ENCODE data around the gene CHSY1.

DNA sequence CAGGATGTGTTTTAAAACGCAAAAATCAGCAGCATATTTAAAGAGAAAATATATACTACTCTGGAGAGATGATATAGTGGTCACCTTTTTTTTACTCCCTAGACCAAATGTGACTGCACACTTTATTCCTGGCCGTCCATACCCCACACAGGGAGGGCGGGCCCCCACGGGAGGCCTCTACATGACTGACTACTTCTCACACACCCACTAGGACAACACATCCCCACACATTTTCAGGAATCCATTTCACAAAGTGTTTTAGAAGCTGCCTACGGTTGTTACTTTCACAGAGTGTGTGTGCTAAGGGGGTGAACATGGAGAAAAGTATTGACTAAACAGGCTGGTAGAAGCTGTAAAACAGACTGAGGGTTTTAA lies 67.9 kb downstream of the CHSY1 start:
- TF ChIP-seq, protein P1, sequence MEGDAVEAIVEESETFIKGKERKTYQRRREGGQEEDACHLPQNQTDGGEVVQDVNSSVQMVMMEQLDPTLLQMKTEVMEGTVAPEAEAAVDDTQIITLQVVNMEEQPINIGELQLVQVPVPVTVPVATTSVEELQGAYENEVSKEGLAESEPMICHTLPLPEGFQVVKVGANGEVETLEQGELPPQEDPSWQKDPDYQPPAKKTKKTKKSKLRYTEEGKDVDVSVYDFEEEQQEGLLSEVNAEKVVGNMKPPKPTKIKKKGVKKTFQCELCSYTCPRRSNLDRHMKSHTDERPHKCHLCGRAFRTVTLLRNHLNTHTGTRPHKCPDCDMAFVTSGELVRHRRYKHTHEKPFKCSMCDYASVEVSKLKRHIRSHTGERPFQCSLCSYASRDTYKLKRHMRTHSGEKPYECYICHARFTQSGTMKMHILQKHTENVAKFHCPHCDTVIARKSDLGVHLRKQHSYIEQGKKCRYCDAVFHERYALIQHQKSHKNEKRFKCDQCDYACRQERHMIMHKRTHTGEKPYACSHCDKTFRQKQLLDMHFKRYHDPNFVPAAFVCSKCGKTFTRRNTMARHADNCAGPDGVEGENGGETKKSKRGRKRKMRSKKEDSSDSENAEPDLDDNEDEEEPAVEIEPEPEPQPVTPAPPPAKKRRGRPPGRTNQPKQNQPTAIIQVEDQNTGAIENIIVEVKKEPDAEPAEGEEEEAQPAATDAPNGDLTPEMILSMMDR (conservative IDR thresholded peaks at IDR 0.05; ENCODE audit: low read depth, low read length): no peak
- TF ChIP-seq EZH2 (IDR thresholded peaks at IDR 0.05; ENCODE audit: borderline replicate concordance, low read depth, low read length, poor library complexity, severe bottlenecking): no peak
